H4 (cell line): ENCODE measurements around the gene ADAMTS16. TPM values are rescaled to one million over a fixed set of nuclear protein-coding genes. Genes with fewer than 3 reads are reported as not detected.

Source experiments
- DNase-seq: peaks from one replicate; pipeline ENCODE4 v3.0.0-alpha.2; 2015; ENCODE audit warnings: low spot score
- total RNA-seq: library from RNA; depleted of rRNA; stranded (reverse); fragments of >200 nt; shearing (Covaris generic); gene quantifications from 2 replicates; pipeline ENCODE4 v1.2.3, GENCODE V29; 2014

ADAMTS16 gene
- total RNA-seq, 1 experiment from 2014 or later: 1.3 TPM

DNA sequence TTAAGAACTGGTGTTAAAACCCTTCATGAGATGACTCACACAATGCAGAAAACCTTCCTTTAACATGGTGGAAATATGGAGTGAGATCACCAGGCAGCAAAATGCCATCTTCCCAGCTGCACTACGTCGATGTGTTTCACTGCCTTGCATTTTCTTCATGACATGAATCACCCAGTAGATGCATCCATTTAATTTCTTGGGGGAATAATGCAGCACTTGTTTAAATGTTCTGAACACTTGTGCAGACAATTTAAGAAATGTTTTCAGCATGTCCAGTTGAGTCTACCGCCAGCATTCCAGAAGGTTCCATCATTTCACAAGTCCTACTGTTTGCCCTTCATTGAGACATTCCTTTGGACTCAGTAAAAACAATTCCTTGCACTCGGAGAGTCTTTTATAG is 81.6 kb downstream of the ADAMTS16 start:
- peak; percentile 25 for DNase-seq

DNA sequence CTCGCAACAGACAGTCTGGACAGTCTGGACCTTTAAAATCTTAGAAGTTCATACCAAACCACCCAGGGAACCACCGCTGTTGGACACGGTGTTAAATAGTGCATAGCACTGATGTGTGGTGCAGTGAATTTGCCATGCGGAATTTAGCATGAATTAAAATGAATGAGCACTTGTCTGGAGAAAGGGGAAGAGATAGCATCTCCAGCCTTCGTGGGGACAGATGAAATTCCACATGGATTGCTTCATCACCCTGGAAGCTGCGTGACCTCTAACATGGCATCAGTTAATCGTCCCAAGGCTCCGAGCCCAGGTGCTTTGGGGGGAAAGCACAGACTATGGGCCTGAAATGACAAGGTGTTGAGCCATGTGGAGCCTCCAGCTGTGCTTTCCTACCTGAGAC is 91.4 kb downstream of the ADAMTS16 start:
- DNase-seq: no peak

DNA sequence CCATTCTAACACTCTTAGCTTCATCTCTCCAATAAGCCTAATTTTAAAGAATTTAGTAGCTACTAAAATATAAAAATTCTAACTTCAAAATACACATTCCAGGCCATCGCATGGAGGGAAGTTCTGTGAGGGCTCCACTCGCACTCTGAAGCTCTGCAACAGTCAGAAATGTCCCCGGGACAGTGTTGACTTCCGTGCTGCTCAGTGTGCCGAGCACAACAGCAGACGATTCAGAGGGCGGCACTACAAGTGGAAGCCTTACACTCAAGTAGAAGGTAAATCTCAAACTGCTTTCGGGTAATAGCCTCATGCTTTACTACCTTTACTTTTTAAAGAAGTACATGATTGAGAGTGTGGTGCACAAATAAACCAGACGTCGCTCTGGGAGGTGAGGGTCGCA is 94.8 kb downstream of the ADAMTS16 start:
- DNase-seq: no peak

DNA sequence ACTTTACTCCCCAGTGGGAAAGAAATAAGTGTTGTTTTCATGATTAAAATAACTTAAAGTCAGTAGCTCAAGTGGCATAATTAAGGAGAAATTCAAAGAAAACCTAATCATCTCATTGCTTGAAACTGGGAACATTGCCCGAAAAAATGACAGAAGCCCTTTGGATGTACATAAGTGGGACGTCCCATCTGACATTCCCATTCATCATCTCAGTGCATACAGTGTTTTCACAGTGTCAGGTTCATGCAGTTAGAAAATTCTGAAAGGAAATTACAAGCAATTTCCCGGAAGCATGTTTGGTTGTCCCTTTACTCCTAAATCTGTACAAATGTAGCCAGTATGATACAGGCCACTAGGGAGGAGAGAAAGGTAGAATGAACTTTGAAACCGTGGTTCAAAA is 95.6 kb downstream of the ADAMTS16 start:
- DNase-seq: no peak

DNA sequence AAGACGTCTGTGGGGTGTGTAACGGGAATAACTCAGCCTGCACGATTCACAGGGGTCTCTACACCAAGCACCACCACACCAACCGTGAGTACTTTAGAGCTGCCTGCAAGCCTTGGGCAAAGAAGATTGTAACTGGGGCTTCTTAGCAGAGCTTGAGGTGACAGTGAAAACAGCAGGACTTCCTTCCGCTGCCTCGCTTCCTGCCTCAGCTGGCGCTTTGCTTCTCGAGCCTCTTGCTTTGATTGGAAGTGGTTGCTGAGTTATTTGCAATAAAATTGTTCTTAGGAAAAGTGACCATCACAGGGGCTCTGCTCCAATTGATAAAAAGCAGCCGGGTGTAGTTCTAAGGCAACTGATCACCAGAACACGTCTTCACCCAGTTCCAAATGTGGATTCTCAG is 99.1 kb downstream of the ADAMTS16 start:
- no peak for DNase-seq

DNA sequence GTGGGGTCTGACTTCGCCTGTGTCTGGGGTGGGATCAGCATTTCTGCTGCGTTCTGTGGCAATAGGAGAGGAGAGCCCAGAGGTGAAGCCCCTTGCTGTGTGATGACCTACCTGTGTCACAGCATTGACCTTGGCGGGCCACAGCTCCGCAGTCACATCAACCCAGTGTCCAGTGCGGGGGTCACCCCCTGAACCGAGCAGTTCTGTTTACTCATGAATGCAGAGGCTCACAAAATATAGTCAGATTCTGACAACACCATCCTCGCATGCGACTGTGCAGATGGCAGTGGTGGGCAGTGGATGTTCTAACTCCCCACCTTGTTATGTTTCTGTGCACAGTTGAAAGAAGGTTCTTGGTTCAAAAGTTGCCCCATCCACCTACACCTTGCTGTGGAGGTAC is 100.1 kb downstream of the ADAMTS16 start:
- no peak for DNase-seq

DNA sequence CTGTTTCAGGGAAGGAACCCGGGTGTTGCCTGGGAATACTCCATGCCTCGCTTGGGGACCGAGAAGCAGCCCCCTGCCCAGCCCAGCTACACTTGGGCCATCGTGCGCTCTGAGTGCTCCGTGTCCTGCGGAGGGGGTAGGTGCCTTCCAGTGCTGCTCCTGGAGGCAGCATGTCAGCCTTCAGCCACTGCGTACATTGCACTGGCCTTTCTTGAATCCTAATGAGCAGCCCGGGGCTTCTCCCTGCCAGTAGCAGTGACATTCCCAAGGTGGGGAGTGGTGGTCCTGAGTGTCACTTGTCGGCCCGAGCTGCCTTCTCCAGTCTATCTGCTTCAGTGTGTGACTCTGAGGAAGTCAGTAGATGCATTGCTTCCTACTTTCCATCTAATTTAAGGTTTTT is 101.9 kb downstream of the ADAMTS16 start:
- no peak for DNase-seq

DNA sequence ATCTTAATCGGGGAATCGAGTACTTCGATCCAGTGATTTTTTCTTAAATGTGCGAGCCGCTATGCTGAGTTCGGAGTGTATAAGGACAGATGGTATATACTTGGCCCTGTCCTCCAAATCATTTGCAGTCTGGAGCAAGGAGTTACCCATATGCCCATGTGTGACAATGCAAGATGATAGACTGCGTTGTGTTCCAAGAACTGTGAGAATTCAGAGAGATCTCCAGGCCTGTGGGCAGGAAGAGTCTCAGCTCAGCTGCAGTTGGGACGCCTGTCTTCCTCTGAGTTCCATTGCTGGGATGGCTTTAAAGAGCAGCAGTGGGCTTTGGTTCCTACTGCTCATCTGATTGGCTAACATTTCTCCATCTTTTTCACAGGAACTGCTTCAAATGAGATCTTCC is 106.6 kb downstream of the ADAMTS16 start:
- DNase-seq: no peak

DNA sequence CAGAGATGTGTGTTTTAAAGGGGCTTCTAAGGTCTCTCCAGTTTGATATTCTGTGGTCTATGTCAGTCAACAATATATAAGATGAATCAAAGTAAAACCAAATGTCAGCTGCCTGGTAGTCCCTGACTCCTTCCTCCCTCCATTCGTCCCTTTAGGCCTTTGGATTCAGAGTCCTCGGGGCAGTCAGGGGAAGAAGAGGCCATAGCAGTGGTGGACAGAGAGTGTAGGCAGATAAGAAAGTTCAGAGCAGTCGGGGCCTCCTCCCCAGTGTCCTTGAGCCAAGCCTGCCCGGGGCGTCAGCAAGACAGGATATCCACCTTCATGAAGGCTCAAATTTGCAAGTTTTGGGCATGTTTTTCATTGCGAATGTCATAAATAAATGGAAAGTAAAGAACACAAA is 110.6 kb downstream of the ADAMTS16 start:
- DNase-seq: no peak

DNA sequence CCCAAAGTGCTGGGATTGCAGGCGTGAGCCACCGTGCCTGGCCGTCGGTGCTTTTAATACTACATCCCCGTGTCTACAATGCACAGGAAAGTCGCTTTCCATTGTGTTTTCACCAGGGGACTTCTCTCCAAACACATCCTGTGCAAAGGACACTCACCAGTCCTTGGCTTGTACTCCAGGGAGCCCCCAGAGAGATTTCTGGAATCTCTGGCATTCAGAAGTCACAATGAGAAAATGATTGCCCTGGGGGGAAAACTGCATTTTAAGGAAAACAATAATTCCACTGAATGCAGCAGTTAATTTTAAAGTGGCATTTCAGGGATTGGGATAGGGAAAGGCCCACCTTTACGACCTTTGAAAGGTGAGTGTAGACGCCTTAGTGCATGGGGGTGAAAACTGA is 112.0 kb downstream of the ADAMTS16 start:
- DNase-seq: no peak

DNA sequence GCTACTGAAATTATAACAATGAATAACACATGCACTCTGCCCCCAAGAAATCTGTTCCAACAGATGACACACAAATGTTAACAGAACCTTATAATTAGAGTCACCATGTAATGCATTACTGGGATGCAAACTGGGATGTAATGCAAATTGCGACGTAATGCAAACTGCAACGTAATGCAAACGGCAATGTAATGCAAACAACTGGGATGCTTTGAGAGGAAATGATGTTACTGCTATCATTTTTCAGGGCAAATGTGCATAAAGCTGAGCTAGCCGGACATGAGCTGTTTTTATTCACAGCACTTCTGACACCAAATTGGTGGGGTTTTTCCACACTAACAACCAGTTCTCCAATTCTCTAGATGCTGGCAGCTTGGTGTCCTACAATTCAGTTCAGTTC is 117.2 kb downstream of the ADAMTS16 start:
- DNase-seq: no peak

DNA sequence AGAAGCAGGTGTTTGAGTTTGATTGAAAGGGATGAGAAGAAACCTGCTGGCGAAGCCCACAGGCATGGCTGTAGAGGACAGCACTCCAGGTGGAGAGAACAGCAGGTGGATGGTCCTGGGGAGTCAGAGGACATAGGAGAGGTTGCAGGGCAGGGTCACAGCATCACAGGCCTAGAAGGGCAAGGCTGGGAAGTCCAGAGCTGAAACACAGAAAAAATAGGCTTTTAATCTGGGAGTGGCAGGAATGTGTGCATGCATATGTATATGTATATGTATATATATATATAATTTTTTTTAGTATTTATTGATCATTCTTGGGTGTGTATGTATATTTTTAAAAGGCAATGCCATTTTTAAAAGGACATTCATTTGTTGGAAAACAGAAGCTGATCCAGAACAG is 118.4 kb downstream of the ADAMTS16 start:
- DNase-seq: no peak

DNA sequence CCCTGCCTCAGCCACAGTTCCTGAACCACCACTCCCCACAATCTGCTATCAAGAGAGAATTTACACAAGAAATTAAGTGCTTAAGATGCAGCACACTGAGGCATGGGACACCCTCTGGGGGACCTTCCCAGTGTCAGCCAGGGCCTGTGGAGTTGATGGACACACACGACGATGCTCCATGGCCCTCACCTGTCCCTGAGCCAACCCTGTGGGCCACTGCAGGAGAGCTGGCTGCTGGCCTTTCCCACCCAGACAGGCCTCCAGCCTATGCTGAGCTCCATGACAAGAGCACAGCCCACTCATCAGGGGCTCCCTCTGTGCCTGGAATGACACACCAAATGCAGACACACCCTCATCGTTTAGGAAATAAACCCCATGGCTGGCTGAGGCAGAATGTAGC is 124.6 kb downstream of the ADAMTS16 start:
- no peak for DNase-seq

DNA sequence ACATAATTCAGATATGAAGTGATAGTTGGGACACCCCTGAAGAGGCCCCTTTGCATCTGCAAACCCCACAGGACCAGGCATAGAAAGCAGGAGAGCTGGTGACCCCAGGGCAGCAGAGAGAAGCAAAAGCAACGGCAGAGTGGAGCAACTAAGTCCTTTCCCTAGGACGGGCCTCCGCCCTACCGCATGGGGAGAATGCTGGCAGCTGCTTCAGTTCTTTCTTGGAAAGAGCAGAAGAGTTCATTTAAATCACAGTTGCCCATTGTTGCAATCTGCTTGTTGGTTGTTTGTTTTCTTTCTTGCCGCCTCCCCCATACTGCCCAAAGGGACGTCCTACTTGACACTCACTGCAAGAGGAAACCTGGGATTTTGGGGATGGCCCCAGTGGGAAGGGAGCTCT is 126.2 kb downstream of the ADAMTS16 start:
- DNase-seq: no peak

DNA sequence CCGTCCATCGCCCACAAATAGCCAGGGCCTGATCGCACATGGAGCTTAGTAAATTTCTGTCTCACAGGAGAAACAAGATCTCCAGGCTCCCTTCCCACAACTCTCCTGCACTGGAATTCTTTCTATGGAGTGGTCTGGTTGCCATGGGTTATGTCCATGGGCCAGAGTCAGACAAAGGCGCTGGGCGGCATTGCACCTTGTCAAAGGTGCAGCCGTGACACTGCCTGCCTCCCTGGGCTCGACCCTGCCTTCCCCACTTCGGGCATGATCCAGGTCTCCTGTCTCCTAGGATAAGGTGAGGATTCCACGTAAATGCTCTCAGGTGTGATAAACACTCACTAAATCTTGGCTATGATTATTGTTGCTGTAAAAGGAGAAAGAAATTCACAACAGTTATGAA is 130.0 kb downstream of the ADAMTS16 start:
- DNase-seq: no peak

DNA sequence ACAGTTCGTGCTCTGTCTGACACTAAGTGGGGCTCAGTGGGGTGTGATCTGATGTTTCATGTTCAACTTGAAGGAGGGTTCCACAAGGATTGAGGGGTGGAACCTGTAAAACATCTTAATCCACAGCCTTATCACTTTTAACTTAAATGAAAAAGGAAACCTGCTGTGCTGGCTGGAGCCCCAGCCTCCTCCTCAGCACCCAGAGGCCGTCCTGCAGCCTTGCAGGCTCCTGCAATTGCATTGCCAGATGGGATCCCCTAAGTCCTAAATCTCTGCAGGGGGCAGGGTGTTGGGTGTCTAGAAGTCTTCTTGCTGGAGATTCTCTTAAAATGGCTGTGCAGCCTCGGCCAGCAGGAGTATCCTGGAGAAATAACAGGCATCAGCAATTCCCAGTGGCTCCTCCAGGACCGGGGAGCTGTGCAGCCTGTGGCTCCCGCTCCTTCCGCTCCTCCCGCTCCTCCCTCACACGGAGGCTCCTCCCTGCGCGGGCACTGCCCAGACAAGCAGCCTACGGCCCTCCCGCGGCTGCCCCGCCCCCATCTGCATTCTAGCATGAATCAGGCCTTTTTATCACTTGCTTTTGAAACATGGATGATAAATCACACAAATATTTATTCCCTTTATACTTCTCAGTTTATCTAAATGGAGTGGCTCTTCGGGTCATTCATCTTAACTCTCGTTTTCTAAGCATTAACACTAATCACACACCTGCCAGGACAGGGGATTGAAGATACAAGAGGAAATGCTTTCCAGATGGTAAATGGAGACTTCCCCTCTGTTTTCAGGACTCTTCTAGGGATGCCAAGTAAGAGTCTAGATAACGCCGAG is 131.0 kb downstream of the ADAMTS16 start:
- DNase-seq: peak; percentile 95

DNA sequence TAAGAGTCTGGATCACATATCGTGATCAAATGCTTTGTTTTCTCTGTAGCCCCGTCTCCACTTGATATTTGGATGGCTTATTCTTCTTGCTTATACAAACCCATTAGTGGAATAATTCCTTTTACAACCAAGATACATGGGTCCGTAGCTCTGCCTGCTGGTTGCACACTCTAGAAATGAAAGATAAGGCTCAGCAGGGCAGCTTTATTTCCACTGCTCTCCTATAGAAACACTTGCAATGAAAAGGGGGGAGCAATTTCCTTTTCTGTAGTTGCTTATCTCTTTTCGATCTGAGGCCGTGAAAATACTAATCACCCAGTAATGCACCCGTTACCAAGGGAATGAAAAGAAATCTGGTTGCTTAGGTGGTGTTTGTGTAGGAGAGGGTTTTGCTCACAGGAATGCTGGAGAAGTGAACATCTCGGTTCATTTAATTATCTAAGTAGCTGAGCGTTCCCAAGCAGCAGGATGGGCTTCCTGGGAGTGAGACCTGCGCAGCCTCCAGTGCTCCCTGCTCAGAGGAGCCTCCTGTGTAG is 131.7 kb downstream of the ADAMTS16 start:
- no peak for DNase-seq

DNA sequence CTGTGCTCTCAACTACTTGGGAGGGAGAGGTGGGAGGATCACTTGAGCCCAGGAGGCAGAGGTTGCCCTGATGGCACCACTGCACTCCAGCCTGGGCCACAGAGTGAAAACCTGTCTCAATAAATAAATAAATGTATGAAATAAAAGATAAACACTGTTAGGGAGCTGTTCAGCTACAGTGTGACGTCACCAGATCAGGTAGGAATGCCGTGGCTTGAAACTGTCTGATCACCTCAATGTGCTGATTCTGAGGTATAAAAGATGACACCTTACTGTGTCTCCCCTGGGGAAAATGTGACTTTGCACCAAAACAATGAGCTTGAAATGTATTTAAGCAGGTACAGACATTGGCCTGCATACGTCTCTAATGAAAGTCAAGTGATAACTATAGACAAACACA is 133.3 kb downstream of the ADAMTS16 start:
- no peak for DNase-seq

DNA sequence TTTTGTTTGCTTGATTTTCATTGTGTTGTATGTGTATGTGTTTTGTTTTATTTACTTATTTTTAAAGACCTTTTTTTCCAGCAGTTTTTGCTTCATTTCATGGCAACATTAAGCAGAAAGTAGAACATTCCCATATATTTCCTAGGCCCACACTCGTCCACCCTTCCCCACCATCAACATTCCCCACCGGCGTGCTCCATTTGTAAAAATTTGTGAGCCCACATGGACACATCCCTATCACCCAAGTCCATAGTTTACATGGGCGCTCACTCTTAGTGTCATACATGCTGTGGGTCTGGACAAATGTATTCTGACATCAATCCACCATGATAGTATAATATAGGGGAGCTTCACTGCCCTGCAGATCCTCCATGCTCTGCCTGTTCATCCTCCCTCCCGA is 133.8 kb downstream of the ADAMTS16 start:
- no peak for DNase-seq

DNA sequence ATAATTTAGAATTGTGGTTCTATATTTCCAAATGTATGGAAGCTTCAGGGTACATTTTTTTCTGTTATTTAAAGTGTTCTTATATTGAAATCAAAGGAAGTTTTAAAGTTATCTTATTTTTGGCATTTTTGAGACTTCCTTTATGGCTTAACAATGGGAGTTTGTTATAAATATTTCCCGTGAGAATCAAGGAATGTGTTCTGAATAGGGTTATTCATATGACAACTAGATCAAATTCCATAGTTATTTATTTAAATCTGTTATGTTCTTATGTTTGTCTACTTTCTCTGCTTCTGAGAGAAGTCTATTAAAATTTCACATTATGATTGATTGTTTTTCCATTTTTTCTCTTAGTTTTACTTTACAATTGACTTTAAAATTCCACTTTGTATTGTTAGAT is 135.1 kb downstream of the ADAMTS16 start:
- DNase-seq: no peak

DNA sequence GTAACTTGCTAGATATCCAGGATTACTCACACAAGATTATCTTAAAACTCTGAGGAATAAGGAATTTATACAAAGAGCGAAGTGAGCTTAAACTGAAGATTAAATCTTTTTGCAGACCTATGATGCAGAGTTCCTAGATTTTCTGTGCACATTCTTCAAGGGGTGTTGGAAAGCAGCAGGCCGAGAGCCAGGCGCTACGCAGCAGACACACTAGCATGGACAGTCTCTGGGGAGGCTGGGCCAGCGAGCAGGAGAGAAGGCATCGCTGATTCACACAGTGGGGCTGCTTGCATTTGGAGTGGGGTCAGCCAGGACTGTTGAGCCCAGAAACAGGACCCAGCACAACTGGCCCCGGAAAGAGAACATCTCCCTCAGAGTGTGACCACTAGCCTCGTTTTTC is 136.3 kb downstream of the ADAMTS16 start:
- DNase-seq: no peak

DNA sequence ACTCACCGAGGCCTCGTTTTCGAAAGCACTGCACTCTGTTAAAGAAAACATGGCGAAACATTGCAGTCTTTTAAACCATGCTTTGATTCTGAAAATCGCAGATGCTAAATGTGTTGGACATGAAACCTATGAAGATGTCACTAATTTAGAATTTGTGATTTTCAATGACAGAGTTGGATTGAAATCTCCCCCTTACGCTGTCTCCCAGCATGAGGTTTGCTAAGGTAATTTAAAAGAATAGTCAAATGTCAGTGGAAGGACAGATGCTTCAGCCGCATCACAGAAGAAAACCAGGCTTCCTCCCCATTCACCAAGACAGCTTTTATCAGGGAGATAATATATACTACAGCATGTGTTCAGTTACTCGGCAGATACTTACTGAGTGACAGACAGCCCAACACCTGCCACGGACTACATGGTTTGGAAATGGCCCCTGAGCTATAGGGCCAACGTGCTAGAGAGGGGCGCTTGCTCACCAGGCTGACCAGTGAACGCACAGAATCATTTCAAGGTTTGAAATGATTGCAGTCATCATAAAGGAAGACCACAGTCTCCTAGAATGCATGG is 136.9 kb downstream of the ADAMTS16 start:
- no peak for DNase-seq

DNA sequence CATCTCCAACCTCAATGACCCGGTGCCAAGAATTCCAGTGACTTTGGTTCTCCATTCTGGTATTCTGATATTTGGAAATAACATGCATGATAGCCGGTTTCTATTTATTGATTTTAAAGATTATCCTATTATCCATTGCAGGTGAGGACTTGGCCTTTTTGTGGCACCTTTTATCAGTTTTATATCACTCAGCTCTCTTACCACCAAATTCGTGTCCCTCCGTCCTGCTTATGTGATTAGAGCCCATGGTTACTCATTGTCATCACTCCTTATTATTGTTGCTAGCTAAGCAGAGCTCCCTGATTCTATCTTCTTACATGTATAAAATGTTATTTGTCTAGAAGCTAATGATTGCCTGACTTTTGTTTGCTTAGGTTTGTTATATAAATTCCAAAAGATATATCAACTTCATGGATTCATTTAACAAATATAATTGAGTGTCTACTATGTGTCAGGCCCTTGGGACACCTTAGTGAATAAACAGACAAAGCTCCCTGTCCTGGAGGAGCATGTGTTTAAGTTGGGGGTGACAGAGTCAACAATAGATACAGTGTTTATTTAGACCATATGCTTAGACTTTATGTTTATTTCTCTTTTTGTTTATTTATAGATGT is 138.2 kb downstream of the ADAMTS16 start:
- no peak for DNase-seq
